ENCODE data around the gene TPCN1.

Gene TPCN1

DNA sequence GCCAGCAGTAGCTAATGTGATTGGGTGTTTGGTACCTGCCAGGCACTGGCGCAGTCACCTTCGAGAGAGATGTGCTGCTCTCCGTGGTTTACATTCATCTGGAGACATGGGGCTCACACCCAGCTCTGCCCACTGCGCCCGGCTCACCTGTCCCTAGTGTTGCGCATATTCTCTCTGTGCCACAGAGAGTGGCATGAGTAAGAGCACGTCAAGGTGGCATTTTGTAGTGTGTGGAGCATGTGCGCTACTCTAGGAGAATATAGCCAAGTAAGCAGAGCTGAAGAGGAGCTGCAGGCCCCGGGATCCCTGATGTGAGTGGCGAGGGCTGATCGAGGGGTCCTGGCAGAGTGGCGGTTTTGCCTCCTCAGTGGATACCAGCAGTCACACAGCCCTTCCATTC, 46.9 kb downstream of the TPCN1 start:
- no peak for DNase-seq (ENCODE audit: low read depth)
- TF ChIP-seq, protein P1, sequence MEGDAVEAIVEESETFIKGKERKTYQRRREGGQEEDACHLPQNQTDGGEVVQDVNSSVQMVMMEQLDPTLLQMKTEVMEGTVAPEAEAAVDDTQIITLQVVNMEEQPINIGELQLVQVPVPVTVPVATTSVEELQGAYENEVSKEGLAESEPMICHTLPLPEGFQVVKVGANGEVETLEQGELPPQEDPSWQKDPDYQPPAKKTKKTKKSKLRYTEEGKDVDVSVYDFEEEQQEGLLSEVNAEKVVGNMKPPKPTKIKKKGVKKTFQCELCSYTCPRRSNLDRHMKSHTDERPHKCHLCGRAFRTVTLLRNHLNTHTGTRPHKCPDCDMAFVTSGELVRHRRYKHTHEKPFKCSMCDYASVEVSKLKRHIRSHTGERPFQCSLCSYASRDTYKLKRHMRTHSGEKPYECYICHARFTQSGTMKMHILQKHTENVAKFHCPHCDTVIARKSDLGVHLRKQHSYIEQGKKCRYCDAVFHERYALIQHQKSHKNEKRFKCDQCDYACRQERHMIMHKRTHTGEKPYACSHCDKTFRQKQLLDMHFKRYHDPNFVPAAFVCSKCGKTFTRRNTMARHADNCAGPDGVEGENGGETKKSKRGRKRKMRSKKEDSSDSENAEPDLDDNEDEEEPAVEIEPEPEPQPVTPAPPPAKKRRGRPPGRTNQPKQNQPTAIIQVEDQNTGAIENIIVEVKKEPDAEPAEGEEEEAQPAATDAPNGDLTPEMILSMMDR (IDR thresholded peaks at IDR 0.05; ENCODE audit: control insufficient read depth, insufficient read depth, low read depth, low read length, missing control alignments), result no peak
- H3K4me3 ChIP-seq (ENCODE audit: control insufficient read depth, low read depth, low read length), result no peak overlapping the region

DNA sequence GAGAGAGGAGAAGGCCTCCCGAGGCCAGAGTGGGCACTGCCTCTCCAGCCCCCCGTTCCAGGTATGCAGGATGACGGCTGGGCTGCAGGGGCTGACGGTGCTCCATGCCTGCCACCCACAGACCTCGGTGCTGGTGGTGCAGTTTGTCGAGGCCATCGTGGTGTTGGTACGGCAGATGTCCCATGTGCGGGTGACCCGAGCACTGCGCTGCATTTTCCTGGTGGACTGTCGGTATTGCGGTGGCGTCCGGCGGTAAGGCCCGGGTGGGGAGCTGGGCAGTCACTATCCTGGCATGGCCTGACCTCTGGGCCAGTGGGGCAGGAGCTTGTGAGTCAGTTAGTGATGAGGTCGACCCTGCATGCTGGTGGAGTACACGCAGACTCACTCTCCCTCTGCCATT, 47.4 kb downstream of the TPCN1 start:
- no peak for DNase-seq (ENCODE audit: low read depth)
- TF ChIP-seq, protein P1 (IDR thresholded peaks at IDR 0.05; ENCODE audit: control insufficient read depth, insufficient read depth, low read depth, low read length, missing control alignments), result no peak
- no peak overlapping the region for H3K4me3 ChIP-seq (ENCODE audit: control insufficient read depth, low read depth, low read length)

DNA sequence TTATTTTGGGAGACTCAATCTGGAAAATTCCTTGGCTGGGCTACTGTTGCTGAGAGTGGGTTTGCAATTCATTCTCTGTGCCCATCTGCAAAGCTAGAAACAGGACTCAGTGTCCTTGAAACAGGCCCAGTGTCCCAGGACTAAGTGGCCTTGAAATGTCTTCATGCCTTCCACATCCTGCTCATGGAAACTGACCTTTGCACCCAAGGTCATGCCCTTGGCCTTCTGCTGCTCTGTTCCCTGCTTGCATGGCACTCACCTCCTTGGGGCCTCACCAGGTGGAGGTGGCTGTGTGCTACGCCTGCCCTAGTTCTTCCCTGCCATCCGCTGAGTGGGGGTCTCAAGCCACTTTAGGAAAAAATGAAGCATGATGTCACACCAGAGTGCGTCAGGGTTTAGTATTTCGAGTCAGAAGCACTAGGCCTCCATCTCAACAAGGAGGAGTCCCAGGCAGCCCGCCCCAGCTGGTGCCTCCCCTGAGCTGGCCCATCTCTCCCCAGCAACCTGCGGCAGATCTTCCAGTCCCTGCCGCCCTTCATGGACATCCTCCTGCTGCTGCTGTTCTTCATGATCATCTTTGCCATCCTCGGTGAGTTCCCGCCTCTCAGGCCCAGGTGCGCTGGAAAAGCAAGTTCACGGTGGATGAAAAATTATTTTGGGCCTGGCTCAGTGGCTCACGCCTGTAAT, 48.1 kb downstream of the TPCN1 start:
- no peak for DNase-seq (ENCODE audit: low read depth)
- no peak overlapping the region for H3K4me3 ChIP-seq (ENCODE audit: control insufficient read depth, low read depth, low read length)
- TF ChIP-seq, protein P1 (IDR thresholded peaks at IDR 0.05; ENCODE audit: control insufficient read depth, insufficient read depth, low read depth, low read length, missing control alignments), result no peak

DNA sequence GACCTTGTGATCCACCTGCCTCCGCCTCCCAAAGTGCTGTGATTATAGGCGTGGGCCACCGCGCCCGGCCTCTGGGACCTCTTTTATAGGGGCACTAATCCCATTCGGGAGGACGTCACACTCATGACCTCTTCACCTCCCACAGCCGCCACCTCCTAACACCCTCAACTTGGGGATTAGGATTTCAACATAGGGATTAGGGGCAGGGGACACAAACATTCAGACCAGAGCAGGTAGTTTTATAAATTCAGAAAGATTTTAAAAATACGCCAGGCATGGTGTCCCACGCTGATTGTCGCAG, 49.4 kb downstream of the TPCN1 start:
- no peak overlapping the region for H3K4me3 ChIP-seq (ENCODE audit: control insufficient read depth, low read depth, low read length)
- no peak for DNase-seq (ENCODE audit: low read depth)
- TF ChIP-seq, protein P1 (IDR thresholded peaks at IDR 0.05; ENCODE audit: control insufficient read depth, insufficient read depth, low read depth, low read length, missing control alignments), result no peak

DNA sequence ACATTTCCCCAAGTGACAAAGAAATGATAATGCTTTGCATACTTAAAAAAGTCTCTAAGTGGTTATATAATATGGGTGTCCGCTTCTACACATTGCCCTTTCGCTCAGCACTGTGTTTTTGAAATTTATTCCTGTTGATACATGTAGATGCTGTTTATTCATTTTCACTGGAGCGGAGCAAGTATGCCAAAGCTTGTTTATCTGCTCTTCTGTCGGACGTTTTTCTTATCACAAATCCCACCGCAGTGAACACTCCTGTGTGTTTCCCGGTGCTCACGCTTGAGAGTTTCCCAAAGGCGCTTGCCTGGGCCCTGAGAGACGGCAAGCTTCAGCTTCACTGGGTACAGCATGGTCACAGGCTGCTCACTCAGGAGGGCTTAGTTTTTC, 50.2 kb downstream of the TPCN1 start:
- TF ChIP-seq, protein P1 (IDR thresholded peaks at IDR 0.05; ENCODE audit: control insufficient read depth, insufficient read depth, low read depth, low read length, missing control alignments), result no peak
- no peak overlapping the region for H3K4me3 ChIP-seq (ENCODE audit: control insufficient read depth, low read depth, low read length)
- DNase-seq (ENCODE audit: low read depth), result no peak

DNA sequence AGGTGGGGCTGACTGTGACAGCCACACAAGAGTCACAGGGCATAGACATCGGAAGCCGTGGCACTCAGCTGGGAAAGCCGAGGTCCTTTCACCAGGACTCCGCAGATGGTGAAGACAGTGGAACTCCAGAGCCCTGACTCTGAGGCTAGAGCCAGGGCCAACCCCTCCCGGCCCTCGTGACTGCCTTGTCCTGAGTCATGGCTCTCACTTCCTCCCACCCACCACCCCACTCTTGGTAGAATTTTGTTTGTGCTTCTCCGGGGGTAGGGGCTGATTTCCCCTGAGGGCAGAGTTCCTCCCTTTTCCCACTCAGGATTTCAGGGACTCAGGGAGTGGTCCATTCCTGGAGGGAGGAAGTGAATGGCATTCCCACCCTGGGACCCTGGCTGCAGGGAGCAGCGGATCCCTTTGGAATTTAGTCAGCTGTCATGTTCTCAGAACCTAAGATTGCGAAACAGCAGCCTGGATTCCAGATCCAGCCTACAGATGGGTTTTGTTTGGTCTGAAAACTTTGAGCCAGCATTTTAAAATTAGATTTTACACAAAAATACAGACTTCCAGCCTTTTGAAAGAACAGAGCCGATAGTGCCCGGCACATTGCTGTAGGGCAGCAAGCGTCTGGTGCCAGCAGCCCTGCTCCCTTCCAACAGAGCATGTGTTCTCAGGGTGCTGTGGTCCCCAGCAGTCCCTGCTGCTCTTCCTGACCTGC, 50.7 kb downstream of the TPCN1 start:
- DNase-seq (ENCODE audit: low read depth), result peak; percentile 46
- TF ChIP-seq, protein P1 (IDR thresholded peaks at IDR 0.05; ENCODE audit: control insufficient read depth, insufficient read depth, low read depth, low read length, missing control alignments), result no peak
- H3K4me3 ChIP-seq (ENCODE audit: control insufficient read depth, low read depth, low read length), result peak overlapping the region; percentile 12; the same call in 1 of the 2 replicates
